Liver (tissue), 3 donors: Measurements from ENCODE around the gene TRMT44.

ENCODE experiments used
- CTCF ChIP-seq: fragments of 150-350 bp; IDR thresholded peaks from 2 replicates; pipeline ENCODE4 v1.5.1; 2017; ENCODE audit warnings: improper control_type of control experiment, low read depth, low read length; ENCODE audit not compliant: missing input control
- GABPA ChIP-seq, 2 donors: IDR thresholded peaks in 1 of 2; conservative IDR thresholded peaks in 1 of 2; 2 replicates each; pipeline ENCODE4 v1.6.1; 2016; ENCODE audit warnings: antibody characterized with exemption in 2 of 2, mild to moderate bottlenecking in 1 of 2, moderate library complexity in 1 of 2
- REST ChIP-seq: IDR thresholded peaks from 2 replicates; pipeline ENCODE4 v1.6.1; 2016; ENCODE audit warnings: antibody characterized with exemption, mild to moderate bottlenecking
- donor health status: healthy.
- donor health status: healthy.

GRCh38 chr4:8422327-8422726 lies 18.2 kb upstream of the TRMT44 start:
- TF ChIP-seq GABPA (IDR thresholded peaks at IDR 0.05 in 1 of 2, conservative IDR thresholded peaks at IDR 0.05 in 1 of 2), result no peak
- no peak for TF ChIP-seq REST
- no peak for TF ChIP-seq CTCF
